Lung (tissue), 12 donors: Measurements from ENCODE around the gene HEMK1. TPM values are rescaled to one million over a fixed set of nuclear protein-coding genes. Genes with fewer than 3 reads are reported as not detected.

ENCODE experiments used
- ATAC-seq: fragments of 200-7000 bp; cut with Tn5 transposase; one replicate; pipeline ENCODE4 v1.9.1; 2020; ENCODE audit warnings: moderate number of reproducible peaks; ENCODE audit not compliant: insufficient read depth, low FRiP score
- DNase-seq, 3 donors: peaks; one replicate each; pipeline ENCODE4 v3.0.0-alpha.2; 2013 to 2017
- H3K27ac ChIP-seq, 2 donors: one replicate each; pipeline ENCODE4 v1.5.1; 2013; ENCODE audit warnings: mild to moderate bottlenecking in 2 of 2, moderate library complexity in 2 of 2, control low read depth in 1 of 2, inconsistent platforms in 1 of 2, low read depth in 1 of 2, low read length in 1 of 2
- H3K27me3 ChIP-seq, 3 donors: one replicate each; pipeline ENCODE4 v1.5.1; 2013; ENCODE audit warnings: low read length in 2 of 3; ENCODE audit not compliant: control insufficient read depth in 3 of 3, insufficient read depth in 3 of 3
- H3K36me3 ChIP-seq, 4 donors: one replicate each; pipeline ENCODE4 v1.5.1; 2013; ENCODE audit warnings: low read length in 4 of 4, mild to moderate bottlenecking in 1 of 4, moderate library complexity in 1 of 4; ENCODE audit not compliant: control insufficient read depth in 4 of 4, insufficient read depth in 4 of 4
- H3K4me1 ChIP-seq, 5 donors: one replicate each; pipeline ENCODE4 v1.5.1; 2013; ENCODE audit warnings: low read length in 5 of 5, mild to moderate bottlenecking in 2 of 5, moderate library complexity in 1 of 5; ENCODE audit not compliant: control insufficient read depth in 5 of 5, insufficient read depth in 5 of 5
- H3K4me3 ChIP-seq: one replicate; pipeline ENCODE4 v1.5.1; 2013; ENCODE audit warnings: mild to moderate bottlenecking, control low read depth, moderate library complexity
- H3K9ac ChIP-seq, 2 donors: one replicate each; pipeline ENCODE4 v1.5.1; 2013; ENCODE audit warnings: low read length in 2 of 2, control low read depth in 1 of 2; ENCODE audit not compliant: insufficient read depth in 1 of 2
- H3K9me3 ChIP-seq, 4 donors: one replicate each; pipeline ENCODE4 v1.5.1; 2013; ENCODE audit warnings: low read length in 3 of 4, mild to moderate bottlenecking in 1 of 4, moderate library complexity in 1 of 4; ENCODE audit not compliant: control insufficient read depth in 4 of 4, insufficient read depth in 3 of 4
- WGBS, 2 donors: extraction: QIAGEN DNeasy Blood & Tissue Kit; methylation state at CpG; one replicate each; pipeline ENCODE4 v1.1.7; 2013; 5-methylcytosine and 5-hydroxymethylcytosine counted together
- polyA plus RNA-seq, 2 donors: library from polyadenylated mRNA; stranded (reverse); fragments of 200-250 nt; gene quantifications; one replicate each; pipeline ENCODE4 v1.2.1, GENCODE V29; 2013
- total RNA-seq, 2 donors: library from RNA; depleted of rRNA in 1 of 2; stranded (reverse); fragments of >200 nt in 1 of 2; gene quantifications; one replicate each; pipeline ENCODE4 v1.2.1, GENCODE V29; 2014 to 2021
- TF ChIP-seq, protein P1 (sequence below): IDR thresholded peaks from 2 replicates; pipeline ENCODE4 v1.5.1; 2012; ENCODE audit warnings: mild to moderate bottlenecking; ENCODE audit errors: control extremely low read depth, extremely low read depth
- donor health status: control.
- donor health status: control.
- donor health status: Bipolar disorder and iron deficiency.
- donor health status: healthy.
- donor health status: DM: yes; HTN: yes; CAD: no.

Gene HEMK1
- total and polyA plus RNA-seq, 4 donors, result 16.0 to 28.0 (median 18.7) TPM

DNA sequence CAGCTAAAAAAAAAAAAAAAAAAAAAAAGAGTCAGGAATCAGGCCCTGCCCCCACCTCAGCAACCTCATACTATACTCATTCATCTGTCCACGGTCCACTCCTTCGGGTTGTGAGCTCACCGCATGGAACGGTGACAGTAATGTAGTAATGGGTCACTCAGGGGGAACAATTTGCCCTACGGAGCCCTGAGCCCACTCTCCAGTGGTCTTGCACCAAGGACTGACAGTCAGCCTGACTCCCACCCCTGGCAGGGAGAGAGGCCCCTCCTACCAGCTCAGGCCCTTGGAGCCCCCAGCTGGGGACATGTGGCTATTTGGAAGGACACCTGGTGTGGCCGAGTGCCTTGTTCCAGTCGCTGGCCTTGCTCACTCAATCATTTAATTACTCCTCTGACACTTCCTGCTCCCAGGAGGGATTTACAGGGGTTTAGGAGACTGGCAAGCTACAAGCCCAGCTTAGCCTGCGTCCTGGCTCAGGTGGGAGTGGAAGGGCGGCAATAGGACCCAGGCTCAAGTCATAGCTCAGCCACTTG lies 46.0 kb upstream of the HEMK1 start:
- TF ChIP-seq, protein P1, sequence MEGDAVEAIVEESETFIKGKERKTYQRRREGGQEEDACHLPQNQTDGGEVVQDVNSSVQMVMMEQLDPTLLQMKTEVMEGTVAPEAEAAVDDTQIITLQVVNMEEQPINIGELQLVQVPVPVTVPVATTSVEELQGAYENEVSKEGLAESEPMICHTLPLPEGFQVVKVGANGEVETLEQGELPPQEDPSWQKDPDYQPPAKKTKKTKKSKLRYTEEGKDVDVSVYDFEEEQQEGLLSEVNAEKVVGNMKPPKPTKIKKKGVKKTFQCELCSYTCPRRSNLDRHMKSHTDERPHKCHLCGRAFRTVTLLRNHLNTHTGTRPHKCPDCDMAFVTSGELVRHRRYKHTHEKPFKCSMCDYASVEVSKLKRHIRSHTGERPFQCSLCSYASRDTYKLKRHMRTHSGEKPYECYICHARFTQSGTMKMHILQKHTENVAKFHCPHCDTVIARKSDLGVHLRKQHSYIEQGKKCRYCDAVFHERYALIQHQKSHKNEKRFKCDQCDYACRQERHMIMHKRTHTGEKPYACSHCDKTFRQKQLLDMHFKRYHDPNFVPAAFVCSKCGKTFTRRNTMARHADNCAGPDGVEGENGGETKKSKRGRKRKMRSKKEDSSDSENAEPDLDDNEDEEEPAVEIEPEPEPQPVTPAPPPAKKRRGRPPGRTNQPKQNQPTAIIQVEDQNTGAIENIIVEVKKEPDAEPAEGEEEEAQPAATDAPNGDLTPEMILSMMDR, result no peak
- Histone ChIP-seq H3K27ac (no peak overlapping the region), H3K9me3 (no peaks in the 10 kb centered on the region), H3K27me3 (no peaks in the 10 kb centered on the region), H3K36me3 (no peaks in the 10 kb centered on the region), H3K4me3 (no peak overlapping the region), H3K4me1 (no peaks in the 10 kb centered on the region), H3K9ac (no peak overlapping the region)
- DNase-seq (no peak), ATAC-seq (no peak)
- WGBS, 2 donors, result 82 to 83% methylated on average over 9 of the region's 9 CpGs

DNA sequence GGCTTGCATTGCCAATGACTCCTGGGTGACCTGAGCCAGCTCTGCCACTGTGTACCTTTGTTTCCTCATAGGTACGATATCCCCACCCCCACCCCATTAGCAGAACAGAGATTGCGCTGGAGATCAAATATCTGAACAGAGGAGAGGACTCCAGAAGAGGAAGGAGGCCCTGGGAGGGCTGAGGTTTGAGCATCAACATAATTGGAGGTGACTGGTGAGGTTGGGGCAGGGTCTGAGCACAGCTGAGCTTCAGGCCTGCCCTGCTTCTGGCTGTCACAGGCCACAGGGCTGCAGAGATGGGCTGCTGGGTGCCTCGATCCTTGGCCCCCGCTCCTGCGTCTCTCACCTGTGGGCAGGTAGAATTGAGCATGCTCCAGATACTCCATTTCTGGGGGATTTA lies 44.6 kb upstream of the HEMK1 start:
- H3K27ac ChIP-seq, result no peak overlapping the region
- H3K9me3 ChIP-seq, result no peaks in the 10 kb centered on the region
- H3K4me1 ChIP-seq, result no peaks in the 10 kb centered on the region
- ATAC-seq, result no peak
- TF ChIP-seq, protein P1, result no peak
- no peak overlapping the region for H3K4me3 ChIP-seq
- no peaks in the 10 kb centered on the region for H3K36me3 ChIP-seq
- 82 to 89% methylated on average over 5 of the region's 5 CpGs for WGBS, 2 donors
- H3K9ac ChIP-seq, result no peak overlapping the region
- DNase-seq, result no peak
- no peaks in the 10 kb centered on the region for H3K27me3 ChIP-seq

GRCh38 chr3:50525191-50525910 lies 44.0 kb upstream of the HEMK1 start:
- 73 to 82% methylated on average over 9 of the region's 9 CpGs for WGBS, 2 donors
- H3K4me1 ChIP-seq, result peaks cover 0 to 3% (median 0%) of the 10 kb centered on the region in 5 donors
- TF ChIP-seq, protein P1, result no peak
- ATAC-seq (no peak), DNase-seq (no peak)
- no peaks in the 10 kb centered on the region for H3K9me3 ChIP-seq
- no peaks in the 10 kb centered on the region for H3K27me3 ChIP-seq
- H3K9ac ChIP-seq, result no peak overlapping the region
- no peaks in the 10 kb centered on the region for H3K36me3 ChIP-seq
- no peak overlapping the region for H3K27ac ChIP-seq
- H3K4me3 ChIP-seq, result no peak overlapping the region
